HepG2 (cell line): ENCODE results near the gene ABI3BP. TPM values are rescaled to one million over a fixed set of nuclear protein-coding genes. Genes with fewer than 3 reads are reported as not detected.

ENCODE experiments used
- ATAC-seq: fragments of 200-7000 bp; cut with Tn5 transposase; 3 replicates; pipeline ENCODE4 v1.9.1; 2020; ENCODE audit warnings: mild to moderate bottlenecking, moderate library complexity
- BruUV-seq: library from RNA; stranded (reverse); fragments of 400-500 nt; replicated peaks from 2 replicates; lab custom pipeline; 2021; lab: Mats Ljungman, UMichigan
- CTCF ChIA-PET: fragments of 300-600 bp; formaldehyde crosslinking; extraction: SDS; loops from one replicate; lab custom pipeline; 2021; ENCODE audit warnings: low total read pairs, inconsistent platforms, low intra/inter-chr PET ratio; lab: Yijun Ruan, JAX
- POLR2A ChIA-PET: fragments of 350-600 bp; sonication (Branson Sonifier 250); formaldehyde crosslinking; loops from one replicate; lab custom pipeline; 2020; ENCODE audit warnings: antibody characterized with exemption, inconsistent platforms; lab: Yijun Ruan, JAX
- DNase-seq: peaks from one replicate; pipeline ENCODE4 v3.0.0-alpha.2; 2015; ENCODE audit warnings: low spot score
- FAIRE-seq: peaks from 3 replicates; lab custom pipeline; 2011; peaks lifted over from hg19 to GRCh38; lab: Jason Lieb, UNC
- H2AFZ ChIP-seq: one replicate; pipeline ENCODE4 v1.6.1; 2011; ENCODE audit warnings: low read length, inconsistent platforms
- H3K27ac ChIP-seq: fragments of 300-600 bp; 3 replicates; pipeline ENCODE4 v1.8.0; 2011; ENCODE audit warnings: mixed run types, mild to moderate bottlenecking, mixed read lengths, low read length, inconsistent platforms; ENCODE audit not compliant: insufficient read depth; ENCODE audit errors: extremely low read length
- H3K27me3 ChIP-seq, 2 experiments: fragments of 200-600 bp in 1 of 2; 2 replicates in 1 of 2; 3 replicates in 1 of 2; pipeline versions ENCODE4 v1.6.0 to v1.8.0; 2011; ENCODE audit warnings: low read length in 2 of 2, mild to moderate bottlenecking in 2 of 2, moderate library complexity in 2 of 2, inconsistent platforms in 1 of 2; ENCODE audit not compliant: insufficient read depth in 2 of 2, control insufficient read depth in 1 of 2
- H3K36me3 ChIP-seq, 2 experiments: fragments of 200-600 bp in 1 of 2; replicated peaks in 1 of 2; 2 replicates in 1 of 2; 3 replicates in 1 of 2; pipeline versions ENCODE4 v1.5.1 to v1.8.0; 2011; ENCODE audit warnings: low read length in 2 of 2, inconsistent platforms in 1 of 2; ENCODE audit not compliant: insufficient read depth in 2 of 2, control insufficient read depth in 1 of 2
- H3K4me1 ChIP-seq: 2 replicates; pipeline ENCODE4 v1.5.1; 2012; ENCODE audit warnings: low read length, inconsistent platforms; ENCODE audit not compliant: insufficient read depth
- H3K4me2 ChIP-seq: 2 replicates; pipeline ENCODE4 v1.6.0; 2011; ENCODE audit warnings: low read depth, low read length, inconsistent platforms
- H3K4me3 ChIP-seq, 3 experiments: fragments of 200-600 bp in 1 of 3; sonication (generic), shearing (Covaris generic) in 1 of 3; replicated peaks in 1 of 3; 2 replicates each; pipeline ENCODE4 v1.5.1; 2011 to 2016; ENCODE audit warnings: low read length in 3 of 3, inconsistent platforms in 2 of 3, low read depth in 2 of 3, mild to moderate bottlenecking in 2 of 3, control low read depth in 1 of 3, mixed read lengths in 1 of 3; ENCODE audit not compliant: insufficient read depth in 1 of 3
- H3K79me2 ChIP-seq: one replicate; pipeline ENCODE4 v1.6.1; 2011; ENCODE audit warnings: low read length, inconsistent platforms; ENCODE audit not compliant: insufficient read depth
- H3K9ac ChIP-seq: 2 replicates; pipeline ENCODE4 v1.6.0; 2011; ENCODE audit warnings: mild to moderate bottlenecking, low read depth, low read length, inconsistent platforms; ENCODE audit not compliant: insufficient read depth
- H3K9me3 ChIP-seq: 2 replicates; pipeline ENCODE4 v1.5.1; 2012; ENCODE audit warnings: mild to moderate bottlenecking, low read length
- H4K20me1 ChIP-seq: 2 replicates; pipeline ENCODE4 v1.6.0; 2011; ENCODE audit warnings: inconsistent platforms, mild to moderate bottlenecking, low read length, moderate library complexity; ENCODE audit not compliant: insufficient read depth
- ELF1 ChIP-seq: sonication (generic); formaldehyde crosslinking; IDR thresholded peaks from 2 replicates; pipeline ENCODE4 v1.4.0; 2020; ENCODE audit warnings: missing genetic modification reagents
- HOXD1 ChIP-seq: sonication (generic); formaldehyde crosslinking; IDR thresholded peaks from 2 replicates; pipeline ENCODE4 v1.5.0; 2020; ENCODE audit warnings: missing genetic modification reagents
- MYC ChIP-seq: sonication (generic); formaldehyde crosslinking; IDR thresholded peaks from 2 replicates; pipeline ENCODE4 v1.9.0; 2021; ENCODE audit warnings: missing genetic modification reagents, borderline replicate concordance
- POLR2AphosphoS2 ChIP-seq: IDR thresholded peaks from 2 replicates; pipeline ENCODE4 v1.6.1; 2011; ENCODE audit warnings: low read depth, low read length, improper control_type of control experiment
- SP4 ChIP-seq: sonication (generic); formaldehyde crosslinking; IDR thresholded peaks from 2 replicates; pipeline ENCODE4 v1.8.1; 2023; ENCODE audit warnings: mild to moderate bottlenecking, missing genetic modification reagents
- ZKSCAN8 ChIP-seq: IDR thresholded peaks from 2 replicates; pipeline ENCODE4 v1.6.1; 2016; ENCODE audit warnings: borderline replicate concordance, missing genetic modification reagents, missing compliant biosample characterization
- ZNF343 ChIP-seq: sonication (generic); formaldehyde crosslinking; IDR thresholded peaks from 2 replicates; pipeline ENCODE4 v1.4.0; 2020; ENCODE audit warnings: mild to moderate bottlenecking, missing genetic modification reagents
- ZNF441 ChIP-seq: sonication (generic); formaldehyde crosslinking; IDR thresholded peaks from 2 replicates; pipeline ENCODE4 v1.7.0; 2021; ENCODE audit warnings: missing genetic modification reagents, borderline replicate concordance
- ZNF713 ChIP-seq: sonication (generic); formaldehyde crosslinking; IDR thresholded peaks from 2 replicates; pipeline ENCODE4 v1.4.0; 2020; ENCODE audit warnings: mild to moderate bottlenecking, missing genetic modification reagents
- ZNF746 ChIP-seq: sonication (generic); formaldehyde crosslinking; IDR thresholded peaks from 2 replicates; pipeline ENCODE4 v1.8.0; 2022; ENCODE audit warnings: mild to moderate bottlenecking, missing genetic modification reagents
- ZNF883 ChIP-seq: sonication (generic); formaldehyde crosslinking; IDR thresholded peaks from 2 replicates; pipeline ENCODE4 v1.5.1; 2020; ENCODE audit warnings: mild to moderate bottlenecking, missing genetic modification reagents; ENCODE audit errors: not compliant biosample characterization
- WGBS: methylation state at CpG from one replicate; pipeline ENCODE4 v1.1.6; 2017; ENCODE audit warnings: low lambda C conversion rate; 5-methylcytosine and 5-hydroxymethylcytosine counted together
- in situ Hi-C: cut with HindIII; loops from 2 replicates; pipeline ENCODE4 v1.10.0; 2017; ENCODE audit warnings: low pct_unique_long_range_greater_than_20kb; ENCODE audit not compliant: extremely low pct_ligation_motif_present
- intact Hi-C: fragments of 100-400 bp; cut with micrococcal nuclease; formaldehyde crosslinking; loops from one replicate; pipeline ENCODE4 v1.10.0; 2022; ENCODE audit not compliant: unreplicated experiment
- polyA plus RNA-seq, 8 experiments: library from polyadenylated mRNA; depleted of rRNA in 3 of 8; stranded (reverse) in 7 of 8; unstranded in 1 of 8; fragments of >200 nt; fragmentation: Illumina TruSeq in 4 of 8; extraction: Trizol in 4 of 8; gene quantifications; 2 replicates each; pipeline versions ENCODE4 v1.2.1 to v1.2.3, GENCODE V29; 2011 to 2016; ENCODE audit warnings: low read depth in 4 of 8, missing spikeins in 1 of 8, mixed read lengths in 1 of 8; ENCODE audit not compliant: insufficient read depth in 1 of 8
- total RNA-seq, 5 experiments: library from RNA; depleted of rRNA; stranded (reverse); fragments of >200 nt; fragmentation: Illumina TruSeq; extraction: Trizol; gene quantifications; 2 replicates each; pipeline ENCODE4 v1.2.3, GENCODE V29; 2016; ENCODE audit warnings: low read depth in 1 of 5
- TF ChIP-seq, protein P1 (sequence below): sonication (generic); formaldehyde crosslinking; IDR thresholded peaks from 2 replicates; pipeline ENCODE4 v1.5.0; 2020; ENCODE audit warnings: missing genetic modification reagents, mild to moderate bottlenecking, borderline replicate concordance
- TF ChIP-seq, protein P2 (sequence below): sonication (generic); formaldehyde crosslinking; IDR thresholded peaks from 2 replicates; pipeline ENCODE4 v1.8.0; 2022; ENCODE audit warnings: low read depth, missing genetic modification reagents

The ABI3BP gene
- total and polyA plus RNA-seq, 2 of the 13 experiments (the other 11 are each of a cell fraction or from before 2014, with no cell fraction given), result not detected

DNA sequence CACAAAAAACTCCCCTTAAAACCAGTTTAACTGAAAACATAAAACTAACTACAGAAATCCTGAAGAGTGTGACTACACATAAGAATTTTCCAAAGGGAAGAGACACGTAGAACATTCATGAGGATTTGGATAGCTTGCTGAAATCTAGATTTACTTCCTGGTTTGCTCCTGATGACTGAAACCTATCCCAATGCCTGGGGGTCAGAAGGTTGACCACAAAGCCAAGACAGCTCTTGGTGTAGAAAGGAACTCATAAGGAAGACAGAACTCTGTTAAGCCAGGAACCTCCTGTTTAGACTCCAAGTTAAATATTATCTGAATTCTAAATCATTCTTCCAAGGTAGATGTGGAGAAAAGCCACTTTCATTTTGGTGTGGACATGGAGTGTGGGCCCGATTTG lies 191.1 kb downstream of the ABI3BP start:
- intact Hi-C loops, result no loop called here
- Histone ChIP-seq H4K20me1 (no peaks in the 10 kb centered on the region), H3K4me2 (no peak overlapping the region), H3K4me3 (no peak overlapping the region), H3K27me3 (no peaks in the 10 kb centered on the region), H3K9me3 (no peaks in the 10 kb centered on the region), H3K79me2 (no peaks in the 10 kb centered on the region), H3K9ac (no peak overlapping the region), H3K27ac (no peak overlapping the region), H3K4me1 (no peaks in the 10 kb centered on the region), H2AFZ (no peak overlapping the region), H3K36me3 (no peaks in the 10 kb centered on the region)
- no TSS peak for BruUV-seq
- no peak for DNase-seq
- ChIA-PET POLR2A (no interaction called here), CTCF (no interaction called here)
- TF ChIP-seq MYC (CRISPR knock-in tag) (no peak), ZNF343 (CRISPR knock-in tag) (no peak), POLR2AphosphoS2 (no peak), HOXD1 (no peak), ELF1 (CRISPR knock-in tag) (no peak), ZNF713 (CRISPR knock-in tag) (no peak), ZNF441 (CRISPR knock-in tag) (no peak), ZNF883 (CRISPR knock-in tag) (no peak), ZNF746 (CRISPR knock-in tag) (no peak), SP4 (CRISPR knock-in tag) (no peak), ZKSCAN8 (CRISPR knock-in tag) (no peak)
- TF ChIP-seq, protein P1, sequence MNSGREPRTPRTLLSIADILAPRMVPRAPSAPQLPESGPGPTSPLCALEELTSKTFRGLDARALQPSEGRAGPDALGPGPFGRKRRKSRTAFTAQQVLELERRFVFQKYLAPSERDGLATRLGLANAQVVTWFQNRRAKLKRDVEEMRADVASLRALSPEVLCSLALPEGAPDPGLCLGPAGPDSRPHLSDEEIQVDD, result no peak
- TF ChIP-seq, protein P2, sequence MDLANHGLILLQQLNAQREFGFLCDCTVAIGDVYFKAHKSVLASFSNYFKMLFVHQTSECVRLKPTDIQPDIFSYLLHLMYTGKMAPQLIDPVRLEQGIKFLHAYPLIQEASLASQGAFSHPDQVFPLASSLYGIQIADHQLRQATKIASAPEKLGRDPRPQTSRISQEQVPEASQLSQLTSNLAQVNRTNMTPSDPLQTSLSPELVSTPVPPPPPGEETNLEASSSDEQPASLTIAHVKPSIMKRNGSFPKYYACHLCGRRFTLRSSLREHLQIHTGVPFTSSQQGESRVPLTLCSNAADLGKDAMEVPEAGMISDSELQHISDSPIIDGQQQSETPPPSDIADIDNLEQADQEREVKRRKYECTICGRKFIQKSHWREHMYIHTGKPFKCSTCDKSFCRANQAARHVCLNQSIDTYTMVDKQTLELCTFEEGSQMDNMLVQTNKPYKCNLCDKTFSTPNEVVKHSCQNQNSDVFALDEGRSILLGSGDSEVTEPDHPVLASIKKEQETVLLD (CRISPR knock-in tag), result no peak
- FAIRE-seq, result no peak
- WGBS, result 22% methylated on average over 2 of the region's 2 CpGs
- no peak for ATAC-seq
- in situ Hi-C loops, result no loop called here
